ENCODE results near the gene RECQL5.

The RECQL5 gene

DNA sequence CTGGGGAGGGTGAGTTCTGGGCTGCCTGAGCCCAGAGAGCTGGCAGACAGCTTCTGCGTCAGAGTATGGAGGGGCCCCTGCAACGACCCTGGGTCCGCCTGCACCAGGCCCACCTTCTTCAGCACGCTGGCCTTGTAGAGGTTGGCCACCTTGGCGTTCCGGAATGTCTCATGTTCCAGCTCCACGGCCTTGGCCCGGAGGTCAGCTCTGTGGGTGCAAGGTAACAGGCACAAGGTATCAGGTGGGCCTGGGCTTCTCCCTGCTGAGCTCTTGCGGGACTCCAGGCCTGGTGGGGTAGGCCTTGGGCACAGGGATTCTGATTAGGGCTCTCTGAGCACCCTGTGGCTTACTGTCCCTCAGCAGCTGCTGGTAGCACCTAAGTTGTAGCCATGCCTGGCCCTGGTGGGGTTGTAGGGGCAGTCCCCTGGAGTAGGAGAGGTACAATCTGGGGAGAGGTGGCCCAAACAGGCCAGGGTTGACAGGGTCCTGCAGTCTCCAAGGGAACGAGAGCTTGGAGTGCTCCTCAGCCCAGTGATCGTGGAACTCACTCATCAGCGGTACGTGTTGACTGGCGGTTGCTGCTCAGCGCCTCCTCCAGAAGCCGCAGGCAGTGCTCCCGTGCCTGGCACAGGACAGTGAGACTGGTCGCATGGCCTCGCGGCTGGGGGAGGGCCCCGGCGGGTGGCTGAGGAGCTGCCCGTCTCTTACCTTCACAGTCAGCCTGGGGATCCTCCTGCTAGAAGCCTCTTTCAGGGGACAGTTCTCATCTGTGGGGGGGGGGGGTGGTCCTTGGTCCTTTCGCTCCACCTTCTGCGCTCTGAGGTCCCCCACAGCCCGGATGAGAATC lies 36.7 kb downstream of the RECQL5 start:
- intact Hi-C loops (cut with micrococcal nuclease) = no loop called here
- H3K4me1 Mint-ChIP-seq (ENCODE audit: low read depth) = peaks cover 14% of the 10 kb centered on the region
- H3K27me3 Mint-ChIP-seq = peaks cover 4% of the 10 kb centered on the region
- H3K36me3 Mint-ChIP-seq (ENCODE audit: low read depth) = peaks cover 61% of the 10 kb centered on the region
- no peak overlapping the region for H3K4me3 Mint-ChIP-seq
- H3K9me3 Mint-ChIP-seq = no peaks in the 10 kb centered on the region
- H3K27ac Mint-ChIP-seq = no peak overlapping the region

DNA sequence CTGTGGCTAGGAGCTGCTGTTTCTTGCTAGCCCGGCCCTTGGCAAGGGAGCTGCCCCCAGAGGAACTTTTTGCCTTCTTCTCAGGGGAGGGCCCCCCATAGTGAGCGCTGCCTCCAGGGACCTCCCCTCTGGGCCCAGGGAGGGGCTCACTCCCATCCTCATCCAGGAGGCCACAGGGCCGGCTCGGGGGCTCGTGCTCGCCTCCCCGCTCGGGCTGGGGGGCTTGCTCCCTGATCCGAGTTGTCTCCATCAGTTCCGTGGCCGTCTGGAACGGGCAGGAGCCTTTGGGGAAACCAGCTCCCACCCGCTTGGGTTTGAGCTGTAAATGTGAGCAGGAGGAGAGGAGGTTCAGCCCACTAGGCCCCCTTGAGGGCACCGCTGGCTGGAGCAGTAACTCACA lies 37.8 kb downstream of the RECQL5 start:
- Mint-ChIP-seq H3K27me3 (peaks cover 3% of the 10 kb centered on the region), H3K4me3 (no peak overlapping the region), H3K4me1 (ENCODE audit: low read depth) (peaks cover 13% of the 10 kb centered on the region), H3K27ac (no peak overlapping the region), H3K36me3 (ENCODE audit: low read depth) (peaks cover 73% of the 10 kb centered on the region), H3K9me3 (no peaks in the 10 kb centered on the region)
- intact Hi-C loops (cut with micrococcal nuclease) = no loop called here

DNA sequence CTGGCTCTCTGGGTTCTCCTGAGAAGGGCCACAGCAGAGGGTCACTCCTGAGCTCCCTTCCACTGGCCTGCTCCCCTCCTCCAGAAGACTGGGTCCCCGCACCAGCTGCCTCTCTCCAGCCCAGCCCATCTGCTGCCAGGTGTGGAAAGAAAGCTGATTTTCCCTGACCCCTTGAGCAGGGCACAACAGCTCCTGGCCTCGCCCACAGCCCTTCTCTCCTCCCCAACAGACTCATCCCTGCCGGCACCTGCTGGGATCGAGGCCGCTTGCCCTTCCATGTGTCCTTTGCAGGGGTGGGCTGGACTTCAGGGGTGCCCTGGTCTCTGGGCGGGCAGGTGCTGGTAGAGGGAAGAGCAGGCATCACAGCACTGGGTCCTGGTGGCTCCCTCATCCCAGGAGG lies 38.5 kb downstream of the RECQL5 start:
- H3K27ac Mint-ChIP-seq = no peak overlapping the region

DNA sequence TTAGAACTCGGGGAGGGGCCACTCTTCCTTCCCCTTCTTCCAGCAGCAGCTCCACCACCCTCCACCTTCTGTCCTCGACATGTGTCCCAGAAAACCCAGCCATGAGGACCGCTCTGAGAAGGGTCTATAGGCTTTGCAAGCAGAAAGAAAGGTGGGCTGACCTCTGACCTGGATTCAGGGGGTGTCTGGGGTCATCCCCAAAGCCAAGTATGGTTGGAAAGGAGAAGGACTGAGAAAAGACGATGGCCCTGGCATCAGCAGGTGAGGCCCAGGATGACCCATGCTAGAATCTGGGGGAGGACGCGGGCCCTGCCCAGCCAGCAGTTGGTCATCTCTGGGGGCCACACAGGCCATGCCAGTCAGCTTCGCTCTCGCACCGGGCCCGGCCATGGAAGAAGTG lies 39.9 kb downstream of the RECQL5 start:
- Mint-ChIP-seq H3K27me3 (no peaks in the 10 kb centered on the region), H3K9me3 (no peaks in the 10 kb centered on the region), H3K27ac (no peak overlapping the region), H3K36me3 (ENCODE audit: low read depth) (peaks cover 92% of the 10 kb centered on the region), H3K4me1 (ENCODE audit: low read depth) (no peaks in the 10 kb centered on the region), H3K4me3 (no peak overlapping the region)
- intact Hi-C loops (cut with micrococcal nuclease) = no loop called here

More for the DNA sequence above, 38.5 kb downstream of the RECQL5 start:
- Mint-ChIP-seq H3K4me3 (no peak overlapping the region), H3K9me3 (no peaks in the 10 kb centered on the region), H3K4me1 (ENCODE audit: low read depth) (peaks cover 6% of the 10 kb centered on the region), H3K36me3 (ENCODE audit: low read depth) (peaks cover 80% of the 10 kb centered on the region), H3K27me3 (no peaks in the 10 kb centered on the region)
- intact Hi-C loops (cut with micrococcal nuclease) = no loop called here

DNA sequence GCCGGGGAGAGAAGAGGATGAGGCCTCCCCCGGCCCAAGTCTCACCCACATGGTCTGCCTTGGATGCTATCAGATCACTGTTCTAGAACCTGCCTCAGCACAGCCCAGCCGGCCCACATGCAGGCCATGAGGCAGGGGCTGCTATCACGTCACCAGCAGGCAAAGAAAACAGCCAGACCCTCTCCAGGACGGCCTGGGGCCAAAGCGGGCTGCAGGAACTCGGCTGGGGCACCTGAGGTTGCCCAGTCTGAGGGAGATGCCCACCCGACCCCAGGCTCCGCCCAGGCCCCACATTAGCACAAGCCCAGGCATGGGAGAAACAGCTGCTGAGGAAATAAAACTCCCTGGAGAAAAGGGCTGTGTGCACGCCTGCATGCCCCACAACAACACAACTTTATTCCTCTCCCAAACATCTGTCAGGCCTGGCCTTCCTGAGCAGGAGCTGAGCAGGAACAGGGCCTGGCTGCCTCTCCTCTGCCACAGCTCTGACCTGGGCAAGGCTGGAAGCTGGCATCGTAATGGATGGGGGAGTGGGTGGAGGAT lies 40.4 kb downstream of the RECQL5 start:
- peaks cover 96% of the 10 kb centered on the region for H3K36me3 Mint-ChIP-seq (ENCODE audit: low read depth)
- no peak overlapping the region for H3K4me3 Mint-ChIP-seq
- intact Hi-C loops (cut with micrococcal nuclease) = no loop called here
- no peaks in the 10 kb centered on the region for H3K9me3 Mint-ChIP-seq
- H3K27ac Mint-ChIP-seq = no peak overlapping the region
- no peaks in the 10 kb centered on the region for H3K4me1 Mint-ChIP-seq (ENCODE audit: low read depth)
- H3K27me3 Mint-ChIP-seq = no peaks in the 10 kb centered on the region

DNA sequence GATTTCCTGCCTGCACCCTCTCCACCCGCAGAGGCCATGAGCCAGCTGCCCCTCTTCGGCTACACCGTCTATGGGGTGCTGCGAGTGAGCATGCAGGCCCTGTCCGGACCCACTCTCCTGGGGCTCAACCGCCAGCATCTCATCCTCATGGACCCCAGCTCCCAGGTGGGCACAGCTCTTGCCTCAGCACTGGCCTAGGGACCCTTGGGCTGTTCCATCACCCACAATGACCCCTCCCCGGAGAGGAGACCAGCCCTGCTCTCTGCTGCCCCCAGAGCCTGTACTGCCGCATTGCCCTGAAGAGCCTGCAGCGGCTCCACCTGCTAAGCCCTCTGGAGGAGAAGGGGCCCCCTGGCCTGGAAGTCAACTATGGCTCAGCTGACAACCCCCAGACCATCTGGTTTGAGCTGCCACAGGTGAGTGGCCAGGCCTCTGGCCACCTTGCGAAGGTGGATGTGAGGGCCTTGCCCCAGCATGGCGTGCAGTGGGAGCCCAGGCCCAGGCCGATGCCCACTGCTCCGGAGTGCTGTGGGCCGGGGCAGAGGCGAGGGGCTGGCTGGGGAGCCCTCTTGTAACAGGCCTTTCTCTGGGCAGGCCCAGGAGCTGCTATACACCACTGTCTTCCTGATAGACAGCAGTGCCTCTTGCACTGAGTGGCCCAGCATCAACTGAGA lies 41.0 kb downstream of the RECQL5 start:
- no peak overlapping the region for H3K4me3 Mint-ChIP-seq
- intact Hi-C loops (cut with micrococcal nuclease) = no loop called here
- no peaks in the 10 kb centered on the region for H3K9me3 Mint-ChIP-seq
- H3K27ac Mint-ChIP-seq = no peak overlapping the region
- H3K27me3 Mint-ChIP-seq = no peaks in the 10 kb centered on the region
- no peaks in the 10 kb centered on the region for H3K4me1 Mint-ChIP-seq (ENCODE audit: low read depth)
- peaks cover 96% of the 10 kb centered on the region for H3K36me3 Mint-ChIP-seq (ENCODE audit: low read depth)

DNA sequence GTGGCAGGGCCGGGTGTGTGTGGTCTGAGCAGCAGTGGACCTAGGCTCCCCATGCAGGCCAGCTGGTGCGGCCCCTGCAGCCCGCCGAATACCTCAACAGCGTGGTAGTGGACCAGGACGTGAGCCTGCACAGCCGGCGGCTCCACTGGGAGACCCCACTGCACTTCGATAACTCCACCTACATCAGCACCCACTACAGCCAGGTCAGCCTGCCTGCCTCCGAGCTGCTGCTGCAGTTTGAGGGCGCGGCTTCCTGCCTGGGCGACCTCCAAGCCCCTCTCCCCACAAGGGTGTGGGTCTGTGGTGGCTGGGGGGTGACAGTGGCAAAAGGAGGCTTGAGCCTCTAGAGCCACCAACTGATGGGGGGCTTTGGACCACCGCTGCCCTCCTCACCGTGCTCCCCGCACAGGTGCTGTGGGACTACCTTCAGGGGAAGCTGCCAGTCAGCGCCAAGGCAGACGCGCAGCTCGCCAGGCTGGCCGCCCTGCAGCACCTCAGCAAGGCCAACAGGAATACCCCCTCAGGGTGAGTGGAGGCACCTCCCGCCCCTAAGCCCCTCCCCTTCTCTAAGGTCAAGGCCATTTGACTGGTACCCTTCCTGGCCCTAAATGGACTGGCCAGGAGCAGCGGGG lies 42.1 kb downstream of the RECQL5 start:
- intact Hi-C loops (cut with micrococcal nuclease) = no loop called here
- no peaks in the 10 kb centered on the region for H3K4me1 Mint-ChIP-seq (ENCODE audit: low read depth)
- H3K4me3 Mint-ChIP-seq = no peak overlapping the region
- H3K27me3 Mint-ChIP-seq = no peaks in the 10 kb centered on the region
- H3K27ac Mint-ChIP-seq = no peak overlapping the region
- peaks cover 96% of the 10 kb centered on the region for H3K36me3 Mint-ChIP-seq (ENCODE audit: low read depth)
- no peaks in the 10 kb centered on the region for H3K9me3 Mint-ChIP-seq

DNA sequence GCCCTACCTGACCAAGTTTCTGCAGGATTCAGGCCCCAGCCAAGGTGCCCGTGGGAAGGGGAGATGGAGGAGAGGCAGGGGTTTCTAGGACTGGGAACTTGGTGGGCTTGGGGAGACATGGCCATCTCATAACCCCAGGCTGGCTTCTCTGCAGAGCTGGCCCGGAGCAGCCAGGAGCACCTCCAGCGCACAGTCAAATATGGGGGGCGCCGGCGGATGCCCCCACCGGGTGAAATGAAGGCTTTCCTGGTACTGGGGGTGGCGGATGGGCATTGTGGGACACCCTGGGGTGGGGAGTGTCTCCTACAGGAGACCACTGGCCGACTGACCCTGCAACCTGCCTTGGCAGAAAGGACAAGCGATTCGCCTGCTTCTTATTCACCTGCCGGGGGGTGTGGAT lies 42.9 kb downstream of the RECQL5 start:
- Mint-ChIP-seq H3K4me3 (no peak overlapping the region), H3K4me1 (ENCODE audit: low read depth) (no peaks in the 10 kb centered on the region), H3K36me3 (ENCODE audit: low read depth) (peaks cover 98% of the 10 kb centered on the region), H3K9me3 (no peaks in the 10 kb centered on the region), H3K27ac (no peak overlapping the region), H3K27me3 (no peaks in the 10 kb centered on the region)
- intact Hi-C loops (cut with micrococcal nuclease) = no loop called here

DNA sequence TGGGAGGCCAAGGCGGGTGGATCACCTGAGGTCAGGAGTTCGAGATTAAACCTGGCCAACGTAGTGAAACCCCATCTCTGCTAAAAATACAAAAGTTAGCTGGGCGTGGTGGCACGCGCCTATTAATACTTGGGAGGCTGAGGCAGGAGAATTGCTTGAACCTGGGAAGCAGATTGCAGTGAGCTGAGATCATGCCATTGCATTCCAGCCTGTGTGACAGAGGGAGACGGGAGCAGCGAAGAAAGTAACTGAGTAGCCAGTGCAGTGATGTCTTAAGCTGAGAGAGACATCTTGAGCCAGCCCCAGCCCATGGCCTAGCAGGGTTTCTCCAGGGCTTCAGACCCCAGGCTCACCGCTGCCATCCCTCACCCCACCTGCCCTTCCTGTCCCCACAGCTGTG lies 43.6 kb downstream of the RECQL5 start:
- Mint-ChIP-seq H3K27ac (no peak overlapping the region), H3K27me3 (no peaks in the 10 kb centered on the region), H3K9me3 (no peaks in the 10 kb centered on the region), H3K4me1 (ENCODE audit: low read depth) (no peaks in the 10 kb centered on the region), H3K4me3 (no peak overlapping the region), H3K36me3 (ENCODE audit: low read depth) (peaks cover 98% of the 10 kb centered on the region)
- intact Hi-C loops (cut with micrococcal nuclease) = no loop called here

DNA sequence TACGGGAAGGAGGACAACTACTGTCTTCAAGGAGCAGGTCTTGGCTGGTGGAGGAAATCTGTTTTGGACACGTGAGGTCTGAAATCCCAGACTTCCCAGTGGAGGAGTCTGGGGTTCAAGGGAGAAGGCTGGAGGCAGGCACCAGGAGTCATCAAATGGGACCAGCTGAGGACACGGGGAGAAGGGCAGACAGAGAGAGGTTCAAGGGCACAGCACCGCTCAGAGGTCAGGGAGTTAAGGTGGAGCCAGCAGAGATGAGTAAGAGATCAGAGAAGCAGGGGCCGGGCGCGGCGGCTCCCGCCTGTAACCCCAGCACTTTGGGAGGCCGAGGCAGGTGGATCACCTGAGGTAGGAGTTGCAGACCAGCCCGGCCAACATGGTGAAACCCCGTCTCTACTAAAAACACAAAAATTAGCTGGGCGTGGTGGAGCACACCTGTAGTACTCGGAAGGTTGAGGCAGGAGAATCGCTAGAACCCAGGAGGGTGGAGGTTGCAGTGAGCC lies 44.1 kb downstream of the RECQL5 start:
- peaks cover 98% of the 10 kb centered on the region for H3K36me3 Mint-ChIP-seq (ENCODE audit: low read depth)
- no peaks in the 10 kb centered on the region for H3K9me3 Mint-ChIP-seq
- H3K27me3 Mint-ChIP-seq = no peaks in the 10 kb centered on the region
- no peak overlapping the region for H3K27ac Mint-ChIP-seq
- no peaks in the 10 kb centered on the region for H3K4me1 Mint-ChIP-seq (ENCODE audit: low read depth)
- H3K4me3 Mint-ChIP-seq = no peak overlapping the region
- intact Hi-C loops (cut with micrococcal nuclease) = no loop called here

DNA sequence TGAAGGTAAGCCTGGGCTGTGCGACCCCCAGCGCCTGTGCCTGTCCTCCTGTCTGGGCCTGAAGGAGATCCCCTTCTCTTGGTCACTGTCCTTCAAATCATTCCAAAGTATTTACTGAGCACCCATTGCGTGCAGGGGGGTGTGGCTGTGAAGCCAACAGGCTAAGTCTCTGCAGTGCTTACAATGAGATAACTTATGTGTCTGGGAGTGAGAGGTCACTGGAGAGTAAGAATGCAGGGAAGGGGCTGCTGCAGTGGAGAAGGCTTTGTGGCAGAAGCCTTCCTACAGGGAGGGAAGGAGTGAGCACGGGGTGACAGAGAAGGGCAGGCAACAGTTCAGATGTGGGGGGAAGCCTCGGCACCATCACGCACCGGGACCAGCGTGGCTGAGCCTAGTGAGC lies 44.9 kb downstream of the RECQL5 start:
- H3K27me3 Mint-ChIP-seq = no peaks in the 10 kb centered on the region
- H3K4me1 Mint-ChIP-seq (ENCODE audit: low read depth) = no peaks in the 10 kb centered on the region
- no peak overlapping the region for H3K4me3 Mint-ChIP-seq
- H3K9me3 Mint-ChIP-seq = no peaks in the 10 kb centered on the region
- intact Hi-C loops (cut with micrococcal nuclease) = no loop called here
- no peak overlapping the region for H3K27ac Mint-ChIP-seq
- peaks cover 98% of the 10 kb centered on the region for H3K36me3 Mint-ChIP-seq (ENCODE audit: low read depth)

DNA sequence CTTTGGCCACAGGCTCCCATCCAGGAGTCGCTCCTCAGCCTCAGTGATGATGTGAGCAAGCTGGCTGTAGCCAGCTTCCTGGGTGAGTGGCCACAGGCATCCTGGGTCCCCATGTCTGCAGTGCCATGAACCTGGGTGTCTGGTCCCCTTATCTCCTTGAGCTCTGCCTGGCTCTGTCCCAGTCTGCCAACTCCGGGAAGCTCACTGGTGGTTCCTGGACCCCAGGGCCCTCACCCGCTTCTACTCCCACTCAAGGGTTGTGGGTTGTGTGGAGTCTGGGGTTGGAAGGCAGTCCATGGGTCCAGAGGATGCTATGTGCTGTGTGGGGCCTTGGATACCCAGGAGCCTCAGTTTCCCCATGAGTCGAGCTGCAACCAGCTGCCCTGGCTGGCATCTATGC lies 45.5 kb downstream of the RECQL5 start:
- H3K4me1 Mint-ChIP-seq (ENCODE audit: low read depth) = no peaks in the 10 kb centered on the region
- peaks cover 98% of the 10 kb centered on the region for H3K36me3 Mint-ChIP-seq (ENCODE audit: low read depth)
- no peaks in the 10 kb centered on the region for H3K9me3 Mint-ChIP-seq
- intact Hi-C loops (cut with micrococcal nuclease) = no loop called here
- no peak overlapping the region for H3K4me3 Mint-ChIP-seq
- no peak overlapping the region for H3K27ac Mint-ChIP-seq
- no peaks in the 10 kb centered on the region for H3K27me3 Mint-ChIP-seq

DNA sequence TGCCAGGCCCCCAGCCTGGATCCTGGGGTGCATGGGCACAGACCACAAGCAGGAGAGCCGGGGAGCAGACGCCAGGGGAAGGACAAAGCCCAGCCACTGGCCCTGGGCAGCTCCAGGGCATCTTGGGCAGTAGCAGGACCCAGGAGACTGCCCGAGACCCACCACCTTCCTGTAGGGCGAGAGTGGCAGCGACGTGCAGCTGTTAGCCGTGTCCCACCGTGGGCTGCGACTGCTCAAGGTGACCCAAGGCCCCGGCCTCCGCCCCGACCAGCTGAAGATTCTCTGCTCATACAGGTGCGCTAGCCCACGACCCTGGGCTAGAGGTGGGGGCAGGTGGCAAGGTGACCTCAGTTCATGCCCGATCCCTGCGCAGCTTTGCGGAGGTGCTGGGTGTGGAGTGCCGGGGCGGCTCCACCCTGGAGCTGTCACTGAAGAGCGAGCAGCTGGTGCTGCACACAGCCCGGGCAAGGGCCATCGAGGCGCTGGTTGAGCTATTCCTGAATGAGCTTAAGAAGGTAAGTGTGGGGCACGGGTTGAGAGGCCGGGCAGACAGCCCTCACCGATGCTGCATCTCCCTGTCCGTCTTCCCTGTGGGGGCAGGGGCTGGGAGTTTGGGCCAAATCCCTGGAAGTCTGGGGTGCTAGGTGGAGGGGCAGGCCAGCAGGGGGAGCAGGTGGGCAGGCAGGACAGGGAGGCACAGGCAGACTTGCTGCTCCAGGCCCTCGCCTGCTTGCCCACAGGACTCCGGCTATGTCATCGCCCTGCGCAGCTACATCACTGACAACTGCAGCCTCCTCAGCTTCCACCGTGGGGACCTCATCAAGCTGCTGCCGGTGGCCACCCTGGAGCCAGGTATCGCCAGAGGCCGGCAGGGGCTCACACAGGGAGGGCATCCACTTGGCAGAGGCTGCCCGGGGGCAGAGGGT lies 47.2 kb downstream of the RECQL5 start:
- Mint-ChIP-seq H3K4me1 (ENCODE audit: low read depth) (no peaks in the 10 kb centered on the region), H3K27ac (no peak overlapping the region), H3K27me3 (no peaks in the 10 kb centered on the region), H3K9me3 (no peaks in the 10 kb centered on the region), H3K4me3 (no peak overlapping the region), H3K36me3 (ENCODE audit: low read depth) (peaks cover 98% of the 10 kb centered on the region)
- intact Hi-C loops (cut with micrococcal nuclease) = no loop called here
